Renal cortex interstitium (tissue), 11 donors: ENCODE data around the gene POTEF. TPM values are rescaled to one million over a fixed set of nuclear protein-coding genes. Genes with fewer than 3 reads are reported as not detected.
A peak's percentile ranks its signal among the peaks of the same experiment; 100 is the strongest.
"Not testable (repeated sequence)": the region's sequence is repeated elsewhere in the genome, so short reads cannot be mapped to it uniquely, and the experiment has no call there.

Source experiments
- DNase-seq, 11 donors: peaks; one replicate each; pipeline ENCODE4 v3.0.0-alpha.2; 2013; ENCODE audit warnings: low read depth in 9 of 11, low spot score in 4 of 11; ENCODE audit errors: extremely low read depth in 1 of 11
- polyA plus RNA-seq, 3 donors: library from polyadenylated mRNA; unstranded; fragments of 120-200 nt; gene quantifications; one replicate each; pipeline ENCODE4 v1.2.1, GENCODE V29; 2013; ENCODE audit not compliant: insufficient read length in 3 of 3

The POTEF gene
- polyA plus RNA-seq, 3 donors = 0.06 to 0.07 TPM; not detected in 1

DNA sequence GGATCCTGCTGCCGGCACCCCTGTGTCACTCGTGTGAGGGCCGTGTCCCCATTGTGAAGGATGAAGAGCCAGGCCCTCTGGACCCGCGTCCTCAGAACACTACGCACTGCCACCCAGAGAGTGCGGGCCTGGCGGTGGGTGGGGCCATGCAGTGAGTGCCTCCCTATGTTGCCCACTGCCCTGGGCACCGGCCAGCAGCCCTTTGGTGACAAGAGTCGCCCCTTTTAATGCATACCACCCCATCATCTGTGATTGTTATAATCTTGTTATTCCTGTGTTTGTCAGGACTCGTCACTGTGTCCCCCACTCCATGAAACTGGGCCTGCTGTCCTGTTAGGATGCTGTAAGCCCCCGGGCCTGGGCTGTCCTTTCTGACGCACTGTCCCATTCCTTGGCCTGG lies 9.3 kb upstream of the POTEF start:
- DNase-seq = not testable (repeated sequence)

DNA sequence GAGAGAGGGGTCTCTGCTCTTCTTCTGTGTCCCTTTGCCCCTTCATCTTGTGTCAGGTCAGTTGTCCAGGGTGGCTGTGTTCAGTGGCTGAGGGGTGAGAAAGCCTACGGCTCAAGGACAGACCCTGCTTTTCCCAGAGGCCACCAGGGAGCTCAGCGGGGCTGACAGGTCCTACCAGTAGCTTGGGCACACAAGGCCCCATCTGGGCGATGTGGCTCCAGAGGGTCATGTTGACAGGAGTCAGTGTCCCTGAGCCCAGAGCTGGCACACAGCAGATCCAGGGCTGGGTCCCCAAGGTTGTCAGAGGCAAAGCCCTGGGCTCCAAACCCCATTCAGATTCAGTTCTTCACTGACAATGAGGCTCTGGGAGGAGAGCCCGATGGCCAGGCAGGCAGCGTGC lies 8.1 kb upstream of the POTEF start:
- not testable (repeated sequence) for DNase-seq

DNA sequence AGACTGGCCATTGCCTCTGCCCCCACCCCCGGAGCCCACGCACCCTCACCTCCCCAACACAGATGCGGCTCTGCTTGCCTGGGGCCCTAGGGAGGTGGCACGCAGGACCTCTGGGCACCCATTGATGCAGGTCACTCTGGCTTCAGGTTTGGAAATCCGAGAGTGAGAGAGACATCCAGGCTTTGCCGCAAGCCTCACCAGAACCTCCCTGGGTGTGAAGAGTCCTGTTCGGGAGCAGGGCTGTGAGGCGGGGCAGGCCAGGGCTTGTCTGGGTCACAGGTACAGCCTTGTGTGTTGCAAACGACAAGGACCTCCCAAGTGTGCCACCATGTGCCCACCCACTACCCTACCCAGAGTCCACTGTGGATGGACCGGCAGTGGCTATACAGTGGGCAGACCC lies 7.5 kb upstream of the POTEF start:
- not testable (repeated sequence) for DNase-seq

DNA sequence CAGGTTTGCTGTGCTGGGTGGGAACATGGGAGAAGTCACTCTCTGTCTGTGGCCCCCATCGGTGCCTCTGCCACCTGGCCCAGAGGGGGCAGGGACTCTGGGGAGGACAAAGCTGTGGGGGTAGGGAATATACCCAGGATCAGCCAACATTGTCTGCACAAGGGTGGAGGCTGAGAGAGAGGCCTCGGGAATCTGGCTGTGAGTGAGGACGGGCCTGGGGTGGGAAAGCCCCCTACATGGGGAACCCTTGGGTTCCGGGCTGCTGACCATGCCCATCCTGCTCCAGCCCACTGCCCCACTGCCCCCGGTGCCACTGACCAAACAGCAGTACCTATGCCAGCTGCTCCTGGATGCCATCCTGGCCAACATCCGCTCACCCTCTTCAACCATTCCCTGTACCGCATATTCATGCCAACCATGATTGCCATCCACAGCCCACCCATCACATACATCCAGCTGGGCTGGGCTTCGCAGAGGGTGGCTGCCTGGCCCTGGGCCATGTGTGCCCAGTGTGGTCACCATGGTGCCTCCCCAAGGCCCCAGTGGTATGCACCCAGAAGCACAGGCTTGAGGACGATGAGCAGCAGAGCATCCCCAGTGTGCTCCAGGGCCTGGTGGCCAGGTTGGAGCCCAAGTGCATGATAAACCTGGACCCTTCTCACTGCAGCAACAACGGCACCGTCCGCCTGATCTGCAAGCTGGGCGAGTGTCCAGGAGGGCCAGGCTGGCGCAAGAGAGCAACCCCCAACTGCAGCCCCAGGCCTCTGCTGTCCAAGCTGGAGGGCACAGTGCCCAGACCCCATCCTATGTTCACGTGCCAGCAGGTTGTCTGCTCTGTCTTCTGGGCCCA lies 6.9 kb upstream of the POTEF start:
- DNase-seq = no peak

DNA sequence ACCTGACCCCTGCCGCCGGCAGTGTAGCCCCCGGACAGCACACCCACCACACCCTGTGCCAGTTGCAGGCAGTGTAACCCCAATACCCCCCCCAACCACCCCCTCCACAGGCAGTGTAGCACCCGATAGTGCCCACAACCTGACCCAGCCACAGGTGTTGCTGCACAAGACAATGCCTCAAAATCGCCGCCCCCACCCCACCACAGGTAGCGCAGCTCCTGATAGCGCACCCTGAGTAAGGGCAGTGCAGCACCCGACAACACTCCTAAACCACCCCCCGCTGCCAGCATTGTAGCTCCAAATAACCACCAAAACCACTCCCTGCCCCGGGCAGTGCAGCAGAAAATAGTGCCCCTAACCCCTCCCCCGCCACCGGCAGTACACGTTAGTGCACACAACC lies 558 bp downstream of the POTEF start:
- not testable (repeated sequence) for DNase-seq

DNA sequence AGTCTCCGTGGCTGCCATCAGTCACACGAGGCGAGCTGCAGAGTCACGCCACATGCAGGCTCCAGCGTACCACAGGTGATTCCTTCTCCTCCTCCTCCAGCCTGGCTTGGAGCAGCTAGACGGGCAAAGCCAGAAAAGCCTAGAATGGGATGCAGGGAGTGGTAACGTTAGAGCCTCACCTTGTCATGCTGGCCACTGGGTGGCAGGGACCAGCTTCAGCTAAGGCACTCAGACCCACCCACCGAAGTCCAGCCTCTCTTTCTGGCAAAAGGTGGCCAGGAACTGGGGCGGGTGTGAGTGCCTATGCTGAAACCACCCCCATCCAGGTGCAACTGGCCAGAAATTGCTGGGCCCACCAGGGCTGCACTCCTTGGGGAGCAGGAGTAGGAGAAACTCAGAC lies 1.3 kb downstream of the POTEF start:
- DNase-seq = not testable (repeated sequence)

DNA sequence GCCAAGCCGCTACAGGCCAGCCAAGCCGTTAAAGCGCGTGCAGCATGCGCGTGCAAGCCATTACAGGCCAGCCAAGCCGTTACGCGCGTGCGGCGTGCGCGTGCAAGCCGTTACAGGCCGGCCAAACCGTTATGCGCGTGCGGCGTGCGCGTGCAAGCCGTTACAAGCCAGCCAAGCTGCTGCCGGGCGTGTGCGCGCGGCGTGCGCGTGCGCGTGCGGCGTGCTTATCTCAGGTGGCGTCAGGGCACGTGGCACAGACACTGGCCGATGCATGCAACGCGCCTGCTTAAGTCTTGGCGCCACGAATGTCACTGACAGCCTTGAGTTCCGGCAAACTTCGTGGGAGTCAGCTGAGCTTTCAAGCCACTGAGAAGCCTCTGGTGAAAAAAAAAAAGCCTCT lies 8.1 kb downstream of the POTEF start:
- not testable (repeated sequence) for DNase-seq

DNA sequence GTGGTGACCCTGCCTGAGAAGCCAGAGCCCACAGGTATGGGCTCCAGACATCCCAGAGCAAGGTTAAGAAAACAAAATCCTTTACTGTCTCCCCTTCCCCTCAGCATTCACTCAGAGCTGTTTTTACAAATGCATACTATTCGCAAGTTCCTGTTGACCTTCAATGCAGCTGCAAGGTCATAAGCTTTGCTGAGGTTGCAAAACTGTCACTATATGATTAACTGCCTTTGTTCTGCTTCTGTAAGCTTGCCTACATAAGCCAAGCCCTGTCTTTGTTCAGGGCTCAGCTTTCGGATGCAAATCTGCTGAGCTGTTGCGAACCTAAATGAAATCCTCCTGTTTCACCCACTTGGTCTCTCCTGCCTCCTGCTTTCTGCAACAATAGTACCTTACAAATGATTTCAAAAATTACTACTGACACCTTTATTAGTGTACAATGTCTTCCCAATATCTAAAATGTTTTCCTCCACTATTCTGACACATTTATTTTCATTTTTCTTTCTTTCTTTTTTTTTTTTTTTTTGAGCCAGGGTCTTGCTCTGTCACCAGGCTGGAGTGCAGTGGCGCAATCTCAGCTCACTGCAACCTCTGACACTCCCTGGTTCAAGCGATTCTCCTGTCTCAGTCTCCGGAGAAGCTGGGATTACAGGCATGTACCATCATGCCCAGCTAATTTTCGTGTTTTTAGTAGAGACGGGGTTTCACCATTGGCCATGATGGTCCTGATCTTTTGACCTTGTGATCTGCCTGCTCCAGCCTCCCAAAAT lies 26.2 kb downstream of the POTEF start:
- DNase-seq = peak in 7 of 11 donors; percentile 1 to 25 (median 7)

DNA sequence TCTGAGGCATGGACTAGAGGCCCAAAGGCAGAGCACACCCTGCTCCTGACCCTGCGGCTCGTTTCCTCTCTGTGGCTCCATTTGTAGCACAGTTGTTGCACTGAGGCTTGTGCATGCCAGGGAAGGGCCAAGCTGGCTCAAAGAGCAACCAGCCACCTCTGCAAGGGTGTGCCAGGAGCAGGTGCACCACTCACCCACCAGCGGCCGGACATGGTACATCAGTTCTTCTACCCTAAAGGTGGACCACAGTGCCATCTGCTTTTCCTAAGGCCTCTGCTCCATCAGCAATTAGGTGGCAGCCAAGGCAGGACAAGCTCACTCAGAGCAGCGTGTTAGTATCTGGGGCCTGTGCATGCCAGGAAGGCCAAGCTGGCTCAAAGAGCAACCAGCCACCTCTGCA lies 66.4 kb downstream of the POTEF start:
- DNase-seq = not testable (repeated sequence)

DNA sequence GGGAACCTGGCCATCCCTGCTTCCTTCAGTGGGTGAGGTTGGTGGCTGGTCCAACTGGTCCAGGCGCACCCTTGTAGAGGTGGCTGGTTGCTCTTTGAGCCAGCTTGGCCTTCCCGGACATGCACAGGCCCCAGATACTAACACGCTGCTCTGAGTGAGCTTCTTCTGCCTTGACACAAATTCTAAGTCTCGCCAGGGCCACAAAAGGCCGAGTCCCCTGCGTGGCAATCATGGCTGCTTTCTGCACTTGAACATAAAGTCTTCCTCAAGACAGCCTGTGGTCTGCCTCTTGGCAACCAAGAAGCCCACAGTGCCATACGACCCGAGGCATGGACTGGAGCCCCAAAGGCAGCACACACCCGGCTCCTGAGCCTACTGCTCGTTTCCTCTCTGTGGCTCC lies 69.0 kb downstream of the POTEF start:
- not testable (repeated sequence) for DNase-seq

DNA sequence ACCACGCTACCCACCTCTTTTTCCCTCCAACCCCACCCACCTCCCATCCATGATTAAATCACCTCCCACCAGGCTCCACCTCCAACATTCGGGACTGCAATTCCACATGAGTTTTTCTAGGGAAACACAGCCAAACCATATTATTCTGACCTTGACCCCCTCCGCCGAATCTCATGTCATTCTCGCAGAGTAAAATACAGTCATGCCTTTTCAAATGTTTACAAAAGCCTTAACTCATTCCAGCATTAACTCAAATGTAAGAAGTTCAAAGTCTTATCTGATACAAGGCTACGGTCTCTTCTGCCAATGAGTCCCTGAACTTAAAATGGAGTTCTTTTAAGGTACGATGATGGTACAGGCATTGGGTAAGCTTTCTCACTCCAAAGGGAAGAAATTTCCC lies 72.7 kb downstream of the POTEF start:
- not testable (repeated sequence) for DNase-seq

DNA sequence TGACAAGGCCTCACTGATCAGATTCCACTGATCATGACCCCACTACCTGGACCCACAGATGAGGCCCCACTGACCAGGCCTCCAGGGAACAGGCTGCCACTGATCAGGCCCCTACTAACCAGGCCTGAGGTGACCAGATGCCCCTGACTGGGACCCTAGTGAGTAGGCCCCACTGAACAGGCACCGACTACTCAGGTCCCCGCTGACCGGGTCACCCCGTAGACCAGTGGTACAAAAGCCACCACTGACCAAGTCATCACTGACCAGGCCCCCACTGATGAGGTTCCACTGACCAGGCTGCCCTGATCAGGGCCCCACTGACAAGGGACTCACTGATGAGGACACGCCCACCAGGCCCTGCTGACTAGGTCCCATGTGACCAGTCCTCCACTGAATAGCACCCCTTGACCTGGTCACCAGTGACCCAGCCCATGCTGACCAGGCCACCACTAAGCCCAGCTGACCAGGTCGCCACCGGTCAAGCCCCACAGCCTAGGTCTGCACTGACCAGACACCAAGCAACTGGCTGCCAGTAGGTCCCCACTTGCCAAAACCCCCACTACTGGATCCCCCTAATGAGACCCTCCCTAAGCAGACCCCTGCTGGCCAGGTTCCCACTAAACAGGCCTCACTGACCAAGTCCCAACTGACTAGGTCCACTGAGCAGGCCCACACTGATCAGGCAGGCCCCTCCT lies 75.7 kb downstream of the POTEF start:
- not testable (repeated sequence) for DNase-seq

DNA sequence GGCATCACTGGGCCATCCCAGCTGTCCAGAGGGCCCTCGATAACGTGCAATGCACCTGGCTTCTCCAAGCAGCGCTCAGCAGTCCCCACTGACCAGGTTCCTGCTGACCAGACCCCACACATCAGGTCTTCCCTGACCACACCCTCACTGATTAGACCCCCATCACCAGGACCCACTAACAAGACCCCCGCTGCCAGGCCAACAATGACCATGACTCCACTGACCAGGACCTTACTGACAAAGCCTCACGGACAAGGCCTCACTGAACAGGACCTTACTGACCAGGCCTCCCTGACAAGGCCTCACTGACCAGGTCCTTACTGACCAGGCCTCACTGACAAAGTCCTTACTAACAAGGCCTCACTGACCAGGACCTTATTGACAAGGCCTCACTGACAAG lies 76.6 kb downstream of the POTEF start:
- not testable (repeated sequence) for DNase-seq

DNA sequence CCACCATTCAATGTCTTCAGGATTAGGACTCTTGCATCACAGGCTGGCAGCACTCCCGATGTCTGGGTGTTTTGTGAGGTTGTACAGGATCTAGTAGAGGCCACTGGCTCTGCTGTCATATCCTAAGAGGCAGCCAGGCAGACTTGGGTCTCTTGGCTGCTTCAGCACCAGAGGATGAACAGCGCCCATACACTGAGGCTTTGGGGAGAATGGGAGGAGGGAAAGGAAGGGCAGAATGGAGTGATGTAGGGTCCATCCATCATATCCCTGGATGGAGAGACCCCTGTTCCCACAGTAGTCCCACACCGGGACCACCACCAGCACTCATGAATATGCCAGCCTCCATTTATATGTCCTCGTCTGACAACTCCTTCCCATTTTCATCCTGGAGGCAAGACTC lies 80.6 kb downstream of the POTEF start:
- not testable (repeated sequence) for DNase-seq

DNA sequence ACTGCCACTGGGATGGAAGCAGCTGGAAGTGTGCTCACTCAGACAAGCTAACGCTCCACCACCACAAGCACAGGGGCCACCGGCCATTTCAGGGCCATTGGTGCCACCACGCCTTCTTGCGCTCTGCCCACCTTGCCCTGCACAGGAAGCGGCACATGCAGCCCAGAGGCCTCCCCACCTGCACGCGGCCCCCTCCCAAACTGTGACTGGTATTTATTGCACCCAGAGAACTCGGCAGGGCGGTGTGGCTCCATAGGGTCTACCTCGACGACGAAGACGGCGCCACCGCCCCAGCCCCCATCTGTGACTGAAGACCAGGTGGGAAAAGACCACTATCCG lies 90.8 kb downstream of the POTEF start:
- DNase-seq = not testable (repeated sequence)

DNA sequence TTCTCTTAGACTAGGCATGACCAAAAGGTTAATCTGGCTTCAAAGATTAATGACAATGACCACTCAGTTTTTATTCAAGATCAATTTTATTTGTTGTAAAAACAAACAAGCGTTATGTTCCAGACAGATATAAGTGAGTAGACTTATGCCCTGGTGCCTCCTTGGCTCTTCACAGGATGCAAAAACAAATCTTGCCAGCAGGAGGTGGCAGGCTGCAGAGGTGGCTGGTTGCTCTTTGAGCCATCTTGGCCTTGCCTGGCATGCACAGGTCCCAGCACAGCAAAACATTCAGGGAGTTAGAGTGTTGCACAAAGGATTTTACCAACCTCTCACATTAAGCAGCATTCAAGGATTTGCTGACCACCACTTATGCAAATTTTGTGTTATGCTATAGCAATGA lies 103.1 kb downstream of the POTEF start:
- DNase-seq = not testable (repeated sequence)
